ENCODE data around the gene SLC25A22. TPM values are rescaled to one million over a fixed set of nuclear protein-coding genes. Genes with fewer than 3 reads are reported as not detected.

Gene SLC25A22
- total RNA-seq, 1 experiment from 2014 or later = 32.7 TPM

GRCh38 chr11:843086-843734 lies 45.1 kb upstream of the SLC25A22 start:
- ATAC-seq (no peak), DNase-seq (no peak)
- Histone ChIP-seq H3K4me3 (ENCODE audit: low read length) (peak overlapping the region; percentile 100), H3K36me3 (ENCODE audit: low read depth, low read length) (peaks cover 31% of the 10 kb centered on the region), H3K27me3 (ENCODE audit: low read length) (no peaks in the 10 kb centered on the region), H2AFZ (ENCODE audit: low read length) (no peak overlapping the region), H4K20me1 (ENCODE audit: low read length) (peaks cover 35% of the 10 kb centered on the region), H3F3A (ENCODE audit: low read length, unreplicated experiment) (peaks cover 11% of the 10 kb centered on the region), H3K9me3 (ENCODE audit: low read length) (no peaks in the 10 kb centered on the region), H3K9me2 (replicated peaks; ENCODE audit: low read length) (no peaks in the 10 kb centered on the region), H3K27ac (ENCODE audit: low read length) (peak overlapping the region; percentile 64), H3K9ac (ENCODE audit: low read length) (peak overlapping the region; percentile 97), H3K4me1 (ENCODE audit: insufficient read depth, low read length) (peaks cover 46% of the 10 kb centered on the region), H3K79me2 (ENCODE audit: low read length) (peaks cover 70% of the 10 kb centered on the region), H3K4me2 (ENCODE audit: low read length) (peak overlapping the region; percentile 90)
- ChIA-PET POLR2A (ENCODE audit: unreplicated experiment) (interaction anchor here (0.7 to 1.7 kb wide), 2 partner anchors 9 to 24 kb away, joined by 5 to 14 read pairs; no protein-coding TSS in a partner anchor), CTCF (no interaction called here)
- TF ChIP-seq EZH2 (IDR thresholded peaks at IDR 0.05; ENCODE audit: low read length, unreplicated experiment) (no peak), EZH2phosphoT487 (IDR thresholded peaks at IDR 0.05; ENCODE audit: borderline replicate concordance, low read length) (no peak), CTCF (conservative IDR thresholded peaks at IDR 0.05; ENCODE audit: low read depth, low read length) (no peak)
- BruUV-seq (replicated peaks) = no TSS peak
- intact Hi-C loops (cut with micrococcal nuclease) = loop anchor here (5.0 kb wide), 1 partner anchor 209 kb away; no protein-coding TSS in a partner anchor

- TF ChIP-seq EZH2phosphoT487 (IDR thresholded peaks at IDR 0.05; ENCODE audit: borderline replicate concordance, low read length) (peak; percentile 94), CTCF (conservative IDR thresholded peaks at IDR 0.05; ENCODE audit: low read depth, low read length) (no peak)
- peaks cover 76% of the 10 kb centered on the region for H3K79me2 ChIP-seq (ENCODE audit: low read length)
- peaks cover 38% of the 10 kb centered on the region for H3K36me3 ChIP-seq (ENCODE audit: low read depth, low read length)
- H3K27ac ChIP-seq (ENCODE audit: low read length) = peak within 1 kb of the TSS; percentile 87
- ATAC-seq (peak; percentile 3), DNase-seq (peak; percentile 86)
- H3K4me3 ChIP-seq (ENCODE audit: low read length) = peak within 1 kb of the TSS; percentile 100
- peak within 1 kb of the TSS; percentile 97 for H3K9ac ChIP-seq (ENCODE audit: low read length)
- no TSS peak for BruUV-seq (replicated peaks)
- ChIA-PET CTCF (no interaction called here), POLR2A (ENCODE audit: unreplicated experiment) (interaction anchor here (0.6 to 1.7 kb wide), 3 partner anchors 8 to 423 kb away, joined by 3 to 14 read pairs (median 5); no protein-coding TSS in a partner anchor)
- H3F3A ChIP-seq (ENCODE audit: low read length, unreplicated experiment) = peaks cover 11% of the 10 kb centered on the region
- H3K27me3 ChIP-seq (ENCODE audit: low read length) = no peaks in the 10 kb centered on the region
- H3K4me2 ChIP-seq (ENCODE audit: low read length) = peak within 1 kb of the TSS; percentile 90
- H4K20me1 ChIP-seq (ENCODE audit: low read length) = peaks cover 36% of the 10 kb centered on the region
- H3K4me1 ChIP-seq (ENCODE audit: insufficient read depth, low read length) = peaks cover 46% of the 10 kb centered on the region
- H3K9me3 ChIP-seq (ENCODE audit: low read length) = no peaks in the 10 kb centered on the region
- intact Hi-C loops (cut with micrococcal nuclease) = loop anchor here (5.0 kb wide), 1 partner anchor 210 kb away; no protein-coding TSS in a partner anchor
- H2AFZ ChIP-seq (ENCODE audit: low read length) = peak within 1 kb of the TSS; percentile 75
- H3K9me2 ChIP-seq (replicated peaks; ENCODE audit: low read length) = no peaks in the 10 kb centered on the region
Observed at GRCh38 chr11:842370-843002, 44.4 kb upstream of the SLC25A22 start, which contains the start of the genes POLR2L and TSPAN4. TSS of gene POLR2L (minus strand) at chr11:842529. CDS start at chr11:842508, 21 bp downstream. TSS of gene TSPAN4 (plus strand) at chr11:842852. CDS start at chr11:850305, 7,453 bp downstream.

Data from PC-3 (cell line).